GM18909 (cell line): ENCODE measurements around the gene PANK4.

ENCODE experiments used
- ATAC-seq: cut with Tn5 transposase; IDR thresholded peaks from one replicate; pipeline ENCODE4 v1.9.1; 2021; ENCODE audit warnings: mild to moderate bottlenecking; ENCODE audit not compliant: unreplicated experiment, poor library complexity

Gene PANK4

GRCh38 chr1:2516946-2517345 lies 9.4 kb downstream of the PANK4 start:
- ATAC-seq = no peak

- no peak for ATAC-seq
These were observed 10.3 kb downstream of the PANK4 start for GRCh38 chr1:2516124-2516523.

DNA sequence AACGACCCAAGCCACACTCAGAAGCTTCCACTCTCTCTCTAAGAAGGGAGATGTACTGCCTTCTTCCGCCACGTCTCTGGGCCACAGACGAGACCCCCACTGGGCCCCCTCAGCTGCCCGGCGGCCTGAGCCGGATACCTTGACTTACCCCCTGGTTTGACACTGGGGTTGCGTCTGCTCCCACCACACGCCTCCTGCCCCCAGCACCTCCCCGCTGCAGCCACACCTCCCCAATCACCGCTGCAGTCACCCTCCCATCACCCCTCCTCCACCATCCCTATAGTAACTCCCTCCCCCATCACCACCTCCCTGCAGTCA lies 10.7 kb downstream of the PANK4 start:
- ATAC-seq = no peak

GRCh38 chr1:2514863-2515762 lies 11.3 kb downstream of the PANK4 start:
- no peak for ATAC-seq

DNA sequence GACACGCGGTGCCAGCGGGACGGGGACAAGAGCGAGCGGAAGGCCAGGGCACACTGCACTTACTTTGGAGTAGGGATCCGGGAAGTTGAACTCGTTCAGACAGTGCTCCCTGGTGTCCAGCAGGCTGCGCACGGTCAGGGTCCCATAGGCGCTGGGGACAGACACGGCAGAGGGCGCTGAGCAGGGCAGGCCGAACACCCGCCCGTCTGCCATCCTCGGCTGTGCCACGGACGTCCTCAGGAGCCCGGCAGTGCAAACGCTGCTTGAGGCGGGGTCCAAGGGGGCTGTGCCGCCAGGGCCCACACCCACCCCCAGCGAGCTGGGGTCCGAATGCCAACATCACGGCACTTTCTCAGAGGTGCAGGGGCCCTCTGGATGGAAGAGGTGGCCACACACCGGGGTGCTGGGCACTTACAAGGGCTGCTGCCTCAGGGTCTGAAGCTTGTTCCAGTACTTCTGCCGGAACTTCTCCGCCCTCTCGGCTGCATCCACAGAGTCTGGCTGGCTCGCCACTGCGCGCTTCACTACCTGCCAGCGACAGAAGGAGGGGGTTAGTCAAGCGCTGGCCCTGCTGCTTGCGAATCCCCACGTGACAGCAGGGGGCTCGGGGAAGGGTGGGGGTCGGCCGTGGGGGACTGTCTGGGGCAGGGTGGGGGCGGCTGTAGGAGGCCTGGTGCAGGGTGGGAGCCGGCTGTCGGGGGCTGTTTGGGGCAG lies 12.3 kb downstream of the PANK4 start:
- ATAC-seq = no peak

GRCh38 chr1:2512862-2513421 lies 13.5 kb downstream of the PANK4 start:
- ATAC-seq = no peak

GRCh38 chr1:2510366-2511155 lies 15.8 kb downstream of the PANK4 start:
- ATAC-seq = no peak

- no peak for ATAC-seq
These were observed 16.8 kb downstream of the PANK4 start for GRCh38 chr1:2509589-2509988.

- no peak for ATAC-seq
These were observed 17.6 kb downstream of the PANK4 start for GRCh38 chr1:2508751-2509150.

- no peak for ATAC-seq
These were observed 18.2 kb downstream of the PANK4 start for GRCh38 chr1:2508180-2508579.

- ATAC-seq = no peak
These were observed 18.6 kb downstream of the PANK4 start for GRCh38 chr1:2507744-2508155.

DNA sequence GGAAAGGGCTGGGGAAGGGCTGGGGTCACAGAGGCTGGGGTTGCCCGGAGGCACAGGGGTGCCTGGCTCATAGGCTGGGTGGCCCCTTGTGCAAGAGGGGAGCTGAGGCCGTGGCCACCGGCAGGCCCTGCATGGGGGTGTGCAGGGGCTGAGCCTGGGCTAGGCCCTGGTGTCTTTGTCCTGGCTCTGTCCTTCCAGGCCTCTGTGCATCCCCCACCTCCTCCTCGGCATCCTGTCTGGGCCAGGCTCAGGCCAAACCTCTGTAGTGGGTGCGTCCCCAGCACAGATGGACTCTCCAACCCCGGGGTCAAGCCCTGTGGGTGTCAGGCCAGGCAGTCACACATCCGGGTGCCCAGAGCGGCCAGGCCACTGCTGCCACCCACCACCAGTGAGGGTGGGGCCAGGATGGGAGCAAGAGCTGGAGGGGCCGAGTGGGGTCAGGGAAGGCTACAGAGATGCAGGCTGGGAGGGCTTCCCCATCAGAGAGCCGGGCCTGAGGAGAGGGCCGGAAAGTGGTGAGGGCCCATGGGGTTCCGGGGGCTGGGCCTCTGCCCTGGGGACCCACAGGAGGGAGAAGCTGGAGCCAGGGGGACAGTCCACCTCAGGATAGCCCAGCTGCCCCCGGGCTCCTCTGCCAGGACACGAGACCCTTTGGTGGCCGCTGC lies 19.4 kb downstream of the PANK4 start:
- no peak for ATAC-seq

GRCh38 chr1:2506007-2506860 lies 20.2 kb downstream of the PANK4 start:
- no peak for ATAC-seq

- ATAC-seq = no peak
These were observed 20.9 kb downstream of the PANK4 start for GRCh38 chr1:2505461-2505994.

DNA sequence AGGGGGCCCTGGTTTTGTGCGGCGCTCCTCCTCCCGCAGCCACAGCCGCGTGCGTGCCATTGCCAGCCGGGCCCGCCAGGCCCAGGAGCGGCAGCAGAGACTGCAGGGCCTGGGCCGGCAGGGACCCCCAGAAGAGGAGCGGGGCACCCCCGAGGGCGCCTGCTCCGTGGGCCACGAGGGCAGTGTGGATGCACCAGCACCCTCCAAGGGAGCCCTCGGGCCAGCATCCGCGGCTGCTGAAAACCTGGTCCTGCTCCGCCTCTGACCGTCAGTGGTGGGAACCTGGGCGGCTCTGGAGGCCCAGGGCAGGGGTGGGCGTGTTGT lies 21.5 kb downstream of the PANK4 start:
- no peak for ATAC-seq

GRCh38 chr1:2504225-2504948 lies 22.0 kb downstream of the PANK4 start:
- ATAC-seq = no peak

GRCh38 chr1:2503554-2504224 lies 22.7 kb downstream of the PANK4 start:
- ATAC-seq = no peak
